ENCODE measurements around the gene DYNC1I1. TPM values are rescaled to one million over a fixed set of nuclear protein-coding genes. Genes with fewer than 3 reads are reported as not detected.

DYNC1I1 gene
- total RNA-seq, 1 donor from 2014 or later = 1.6 TPM

DNA sequence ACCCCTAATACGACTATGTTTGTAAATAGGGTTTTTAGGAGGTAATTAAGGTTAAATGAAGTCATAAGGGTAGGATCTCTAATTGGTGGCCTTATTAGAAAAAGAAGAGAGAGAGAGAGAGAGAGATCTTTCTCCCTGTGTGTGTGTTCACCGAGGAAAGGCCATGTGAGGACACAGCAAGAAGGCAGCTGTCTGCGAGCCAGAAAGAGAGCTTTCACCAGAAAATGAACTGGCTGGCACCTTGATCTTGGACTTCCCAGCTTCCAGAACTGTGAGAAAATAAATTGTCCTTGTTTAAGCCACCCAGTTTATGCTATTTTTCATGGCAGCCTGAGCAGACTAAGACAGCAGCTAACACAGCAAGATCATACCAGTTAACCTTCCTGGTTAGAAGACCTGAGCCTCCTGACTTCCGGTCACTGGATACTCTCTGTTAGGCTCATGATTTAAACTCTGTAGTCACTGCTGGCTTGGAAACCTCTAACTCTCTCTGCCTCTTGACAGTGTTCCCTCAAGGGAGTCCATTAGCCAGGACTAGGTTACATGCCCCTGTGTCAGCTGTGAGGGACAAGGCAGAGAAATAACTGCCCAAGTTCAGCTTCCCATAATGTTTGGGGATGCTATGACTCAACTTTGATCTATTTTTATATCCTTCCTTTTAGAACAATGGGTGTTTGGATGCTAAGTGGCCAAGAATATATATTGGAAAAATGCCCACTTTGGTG lies 102.3 kb downstream of the DYNC1I1 start:
- Mint-ChIP-seq H3K4me1 (ENCODE audit: low read depth) (peaks cover 4% of the 10 kb centered on the region), H3K9me3 (ENCODE audit: low read depth) (peaks cover 8% of the 10 kb centered on the region), H3K4me3 (ENCODE audit: low read depth) (no peak overlapping the region), H3K36me3 (ENCODE audit: insufficient read depth) (no peaks in the 10 kb centered on the region), H3K27me3 (peaks cover 26% of the 10 kb centered on the region), H3K27ac (no peak overlapping the region)
- no peak for DNase-seq (ENCODE audit: low spot score, unreplicated experiment)
- TF ChIP-seq, protein P1, sequence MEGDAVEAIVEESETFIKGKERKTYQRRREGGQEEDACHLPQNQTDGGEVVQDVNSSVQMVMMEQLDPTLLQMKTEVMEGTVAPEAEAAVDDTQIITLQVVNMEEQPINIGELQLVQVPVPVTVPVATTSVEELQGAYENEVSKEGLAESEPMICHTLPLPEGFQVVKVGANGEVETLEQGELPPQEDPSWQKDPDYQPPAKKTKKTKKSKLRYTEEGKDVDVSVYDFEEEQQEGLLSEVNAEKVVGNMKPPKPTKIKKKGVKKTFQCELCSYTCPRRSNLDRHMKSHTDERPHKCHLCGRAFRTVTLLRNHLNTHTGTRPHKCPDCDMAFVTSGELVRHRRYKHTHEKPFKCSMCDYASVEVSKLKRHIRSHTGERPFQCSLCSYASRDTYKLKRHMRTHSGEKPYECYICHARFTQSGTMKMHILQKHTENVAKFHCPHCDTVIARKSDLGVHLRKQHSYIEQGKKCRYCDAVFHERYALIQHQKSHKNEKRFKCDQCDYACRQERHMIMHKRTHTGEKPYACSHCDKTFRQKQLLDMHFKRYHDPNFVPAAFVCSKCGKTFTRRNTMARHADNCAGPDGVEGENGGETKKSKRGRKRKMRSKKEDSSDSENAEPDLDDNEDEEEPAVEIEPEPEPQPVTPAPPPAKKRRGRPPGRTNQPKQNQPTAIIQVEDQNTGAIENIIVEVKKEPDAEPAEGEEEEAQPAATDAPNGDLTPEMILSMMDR (IDR thresholded peaks at IDR 0.05; ENCODE audit: unreplicated experiment) = no peak

DNA sequence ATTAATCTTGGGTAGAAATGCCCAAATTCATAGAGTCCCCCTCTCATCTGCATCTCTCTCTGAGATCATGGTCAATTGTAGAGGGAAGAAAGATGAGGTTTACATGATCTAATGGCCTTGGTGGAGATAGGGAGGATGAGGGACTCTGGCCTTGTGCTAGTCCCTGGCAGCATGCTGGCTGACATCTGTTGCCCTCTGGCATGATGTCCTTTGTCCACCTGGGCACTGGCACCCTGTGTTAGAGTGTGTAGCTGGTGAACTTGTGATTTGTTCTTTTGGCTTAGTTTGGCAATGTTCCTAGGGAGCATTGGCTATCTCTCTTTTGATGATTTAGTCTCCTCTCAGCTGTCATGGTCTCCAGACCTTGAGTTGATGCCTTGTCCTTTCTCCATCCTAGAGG lies 103.2 kb downstream of the DYNC1I1 start:
- Mint-ChIP-seq H3K4me3 (ENCODE audit: low read depth) (no peak overlapping the region), H3K4me1 (ENCODE audit: low read depth) (peaks cover 4% of the 10 kb centered on the region), H3K27ac (no peak overlapping the region), H3K27me3 (peaks cover 22% of the 10 kb centered on the region), H3K36me3 (ENCODE audit: insufficient read depth) (no peaks in the 10 kb centered on the region), H3K9me3 (ENCODE audit: low read depth) (peaks cover 8% of the 10 kb centered on the region)
- TF ChIP-seq, protein P1 (IDR thresholded peaks at IDR 0.05; ENCODE audit: unreplicated experiment) = no peak
- no peak for DNase-seq (ENCODE audit: low spot score, unreplicated experiment)

DNA sequence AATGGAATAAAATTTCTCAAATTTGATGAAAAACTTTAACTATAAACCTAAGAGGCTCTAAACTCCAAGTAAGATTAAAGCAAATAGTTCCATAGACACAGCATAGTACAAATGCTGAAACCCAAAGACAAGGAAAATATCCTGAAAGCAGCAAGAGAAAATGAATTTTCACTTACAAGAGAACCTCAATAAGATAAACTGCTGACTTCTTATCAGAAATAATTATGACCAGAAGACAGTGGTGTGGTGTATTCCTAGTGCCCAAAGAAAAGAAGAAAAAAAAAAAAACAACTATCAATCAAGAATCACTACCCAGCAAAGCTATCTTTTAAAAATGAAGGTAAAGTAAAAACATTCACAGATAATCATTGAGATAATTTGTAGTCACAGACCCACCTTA lies 106.3 kb downstream of the DYNC1I1 start:
- Mint-ChIP-seq H3K27ac (no peak overlapping the region), H3K4me3 (ENCODE audit: low read depth) (no peak overlapping the region), H3K9me3 (ENCODE audit: low read depth) (peaks cover 8% of the 10 kb centered on the region), H3K27me3 (peaks cover 18% of the 10 kb centered on the region), H3K36me3 (ENCODE audit: insufficient read depth) (no peaks in the 10 kb centered on the region), H3K4me1 (ENCODE audit: low read depth) (no peaks in the 10 kb centered on the region)
- DNase-seq (ENCODE audit: low spot score, unreplicated experiment) = no peak
- TF ChIP-seq, protein P1 (IDR thresholded peaks at IDR 0.05; ENCODE audit: unreplicated experiment) = no peak

DNA sequence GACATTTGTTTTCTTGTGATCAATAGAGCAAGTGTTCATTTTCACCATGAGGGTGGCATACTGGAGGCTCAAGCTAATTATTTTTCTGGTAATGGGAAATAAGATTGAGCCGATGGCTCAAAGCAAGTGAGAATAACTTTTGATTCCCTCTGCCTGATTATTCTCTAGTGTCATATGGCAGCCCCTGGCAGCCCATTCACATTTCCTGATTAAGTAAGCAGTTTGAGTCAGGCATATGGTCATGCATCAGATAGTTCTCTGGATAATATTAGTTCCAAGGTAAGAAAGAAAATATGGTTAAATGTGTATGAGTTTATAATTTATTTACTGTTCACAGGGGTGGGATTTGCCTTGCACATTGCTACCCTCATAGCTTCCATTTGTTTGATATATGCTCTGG lies 109.2 kb downstream of the DYNC1I1 start:
- H3K9me3 Mint-ChIP-seq (ENCODE audit: low read depth) = peaks cover 8% of the 10 kb centered on the region
- no peaks in the 10 kb centered on the region for H3K36me3 Mint-ChIP-seq (ENCODE audit: insufficient read depth)
- no peak overlapping the region for H3K4me3 Mint-ChIP-seq (ENCODE audit: low read depth)
- TF ChIP-seq, protein P1 (IDR thresholded peaks at IDR 0.05; ENCODE audit: unreplicated experiment) = no peak
- H3K27ac Mint-ChIP-seq = no peak overlapping the region
- DNase-seq (ENCODE audit: low spot score, unreplicated experiment) = no peak
- H3K4me1 Mint-ChIP-seq (ENCODE audit: low read depth) = peaks cover 4% of the 10 kb centered on the region
- peaks cover 3% of the 10 kb centered on the region for H3K27me3 Mint-ChIP-seq

DNA sequence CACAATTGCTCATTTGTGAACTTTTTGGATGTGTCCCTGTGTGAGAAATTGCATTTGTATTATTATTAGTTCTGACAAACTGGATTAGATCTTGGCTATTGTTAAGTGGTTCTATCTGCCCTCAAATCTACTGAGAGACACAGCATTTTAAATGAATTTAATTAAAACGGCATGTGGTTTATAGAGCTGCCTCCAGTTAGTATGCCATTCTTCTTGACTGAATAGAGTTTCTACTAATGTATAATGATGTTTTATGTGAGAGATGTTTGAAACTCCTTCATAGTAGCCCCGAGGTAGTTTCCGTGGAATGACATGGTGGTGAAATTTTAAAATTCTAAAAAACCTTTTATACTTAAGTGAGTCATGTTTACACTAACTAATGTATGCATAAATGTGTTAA lies 110.9 kb downstream of the DYNC1I1 start:
- peaks cover 3% of the 10 kb centered on the region for H3K27me3 Mint-ChIP-seq

More for the DNA sequence above, 110.9 kb downstream of the DYNC1I1 start:
- TF ChIP-seq, protein P1 (IDR thresholded peaks at IDR 0.05; ENCODE audit: unreplicated experiment) = no peak
- DNase-seq (ENCODE audit: low spot score, unreplicated experiment) = no peak
- Mint-ChIP-seq H3K4me3 (ENCODE audit: low read depth) (no peak overlapping the region), H3K4me1 (ENCODE audit: low read depth) (peaks cover 11% of the 10 kb centered on the region), H3K27ac (no peak overlapping the region), H3K9me3 (ENCODE audit: low read depth) (peaks cover 7% of the 10 kb centered on the region), H3K36me3 (ENCODE audit: insufficient read depth) (no peaks in the 10 kb centered on the region)
